Endodermal cell (in vitro differentiated cells): ENCODE data around the gene SECISBP2. TPM values are rescaled to one million over a fixed set of nuclear protein-coding genes. Genes with fewer than 3 reads are reported as not detected.

Source experiments
- DNase-seq: peaks from one replicate; pipeline ENCODE4 v3.0.0-alpha.2; 2017
- H3K27ac ChIP-seq: 2 replicates; pipeline ENCODE4 v1.5.1; 2013; ENCODE audit warnings: mild to moderate bottlenecking, low read depth, low read length, moderate library complexity
- H3K27me3 ChIP-seq: 2 replicates; pipeline ENCODE4 v1.6.1; 2013; ENCODE audit warnings: mild to moderate bottlenecking, low read length, moderate library complexity; ENCODE audit not compliant: insufficient read depth, control insufficient read depth, poor library complexity, severe bottlenecking
- H3K36me3 ChIP-seq: 2 replicates; pipeline ENCODE4 v1.7.0; 2013; ENCODE audit warnings: mild to moderate bottlenecking, low read length, moderate library complexity; ENCODE audit not compliant: control insufficient read depth, insufficient read depth
- H3K4me1 ChIP-seq: one replicate; pipeline ENCODE4 v1.7.0; 2013; ENCODE audit warnings: low read length; ENCODE audit not compliant: control insufficient read depth, insufficient read depth
- H3K4me3 ChIP-seq: 2 replicates; pipeline ENCODE4 v1.5.1; 2013; ENCODE audit warnings: mild to moderate bottlenecking, low read length, moderate library complexity
- H3K9ac ChIP-seq: 2 replicates; pipeline ENCODE4 v1.6.1; 2013; ENCODE audit warnings: mild to moderate bottlenecking, low read length, moderate library complexity; ENCODE audit not compliant: poor library complexity, severe bottlenecking; ENCODE audit errors: extremely low read depth
- H3K9me3 ChIP-seq: 2 replicates; pipeline ENCODE4 v1.6.1; 2013; ENCODE audit warnings: mild to moderate bottlenecking, low read length, moderate library complexity; ENCODE audit not compliant: control insufficient read depth
- H3K27ac Mint-ChIP-seq: 2 replicates; pipeline ENCODE4 v1.8.0; 2020; ENCODE audit warnings: mixed read lengths
- H3K27me3 Mint-ChIP-seq: 2 replicates; pipeline ENCODE4 v1.8.0; 2021; ENCODE audit warnings: mild to moderate bottlenecking, mixed read lengths; ENCODE audit not compliant: insufficient read depth
- H3K36me3 Mint-ChIP-seq: 2 replicates; pipeline ENCODE4 v1.8.0; 2020; ENCODE audit warnings: low read depth, mixed read lengths
- H3K4me1 Mint-ChIP-seq: 2 replicates; pipeline ENCODE4 v1.8.0; 2020; ENCODE audit warnings: mixed read lengths
- H3K4me3 Mint-ChIP-seq: 2 replicates; pipeline ENCODE4 v1.8.0; 2020; ENCODE audit warnings: mild to moderate bottlenecking, moderate library complexity, mixed read lengths
- H3K9me3 Mint-ChIP-seq: 2 replicates; pipeline ENCODE4 v1.8.0; 2020; ENCODE audit warnings: mild to moderate bottlenecking, mixed read lengths
- WGBS, 2 experiments: methylation state at CpG; one replicate each; pipeline versions ENCODE4 v1.1.5 to v1.1.7; 2013; ENCODE audit warnings: missing lambda C conversion rate in 2 of 2, mixed read lengths in 1 of 2; ENCODE audit not compliant: insufficient coverage in 1 of 2, insufficient read length in 1 of 2; 5-methylcytosine and 5-hydroxymethylcytosine counted together
- total RNA-seq, 2 donors: library from RNA; stranded (reverse); fragmentation: NEBNext Ultra II Directional in 1 of 2; extraction: Animal tissue kit (Norgen Biotek cat#: 25700) in 1 of 2; gene quantifications; 2 replicates in 1 of 2; 3 replicates in 1 of 2; pipeline ENCODE4 v1.2.1, GENCODE V29; 2021
- TF ChIP-seq, protein P1 (sequence below): fragments of 200-600 bp; sonication (generic); conservative IDR thresholded peaks from 2 replicates; pipeline ENCODE4 v1.5.0; 2021; ENCODE audit warnings: antibody characterized with exemption, mild to moderate bottlenecking

The SECISBP2 gene
- total RNA-seq, 2 donors from 2014 or later, result 55.7 to 56.0 TPM

DNA sequence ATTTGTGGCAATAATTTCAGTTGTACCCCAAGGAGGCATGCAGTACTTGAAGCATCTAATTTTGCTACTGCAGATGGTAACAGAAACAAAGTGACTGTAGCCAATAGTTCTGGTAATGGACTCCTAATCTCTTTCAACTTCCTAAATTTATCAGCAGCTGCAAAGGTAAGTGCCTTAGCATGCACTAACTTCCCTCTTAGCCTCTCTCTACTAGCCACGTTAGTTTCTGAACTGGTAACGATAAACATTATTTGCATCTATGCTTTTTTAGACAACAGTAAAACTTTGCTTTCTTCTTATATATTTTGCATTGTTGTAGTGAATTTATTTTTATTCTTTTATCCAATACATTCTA, 13.5 kb upstream of the SECISBP2 start:
- Mint-ChIP-seq H3K4me1 (peaks cover 2% of the 10 kb centered on the region), H3K9me3 (peaks cover 17% of the 10 kb centered on the region), H3K27me3 (no peaks in the 10 kb centered on the region), H3K27ac (no peak overlapping the region), H3K4me3 (no peak overlapping the region), H3K36me3 (peaks cover 27% of the 10 kb centered on the region)
- no peak for DNase-seq
- H3K4me1 ChIP-seq, result peaks cover 5% of the 10 kb centered on the region
- WGBS, 2 experiments, result 97% methylated on average over 2 of the region's 2 CpGs; no CpG with 5 or more reads in 1 of the 2 experiments
- H3K4me3 ChIP-seq, result peak overlapping the region; percentile 50
- H3K9ac ChIP-seq, result no peak overlapping the region
- H3K27me3 ChIP-seq, result no peaks in the 10 kb centered on the region
- TF ChIP-seq, protein P1, sequence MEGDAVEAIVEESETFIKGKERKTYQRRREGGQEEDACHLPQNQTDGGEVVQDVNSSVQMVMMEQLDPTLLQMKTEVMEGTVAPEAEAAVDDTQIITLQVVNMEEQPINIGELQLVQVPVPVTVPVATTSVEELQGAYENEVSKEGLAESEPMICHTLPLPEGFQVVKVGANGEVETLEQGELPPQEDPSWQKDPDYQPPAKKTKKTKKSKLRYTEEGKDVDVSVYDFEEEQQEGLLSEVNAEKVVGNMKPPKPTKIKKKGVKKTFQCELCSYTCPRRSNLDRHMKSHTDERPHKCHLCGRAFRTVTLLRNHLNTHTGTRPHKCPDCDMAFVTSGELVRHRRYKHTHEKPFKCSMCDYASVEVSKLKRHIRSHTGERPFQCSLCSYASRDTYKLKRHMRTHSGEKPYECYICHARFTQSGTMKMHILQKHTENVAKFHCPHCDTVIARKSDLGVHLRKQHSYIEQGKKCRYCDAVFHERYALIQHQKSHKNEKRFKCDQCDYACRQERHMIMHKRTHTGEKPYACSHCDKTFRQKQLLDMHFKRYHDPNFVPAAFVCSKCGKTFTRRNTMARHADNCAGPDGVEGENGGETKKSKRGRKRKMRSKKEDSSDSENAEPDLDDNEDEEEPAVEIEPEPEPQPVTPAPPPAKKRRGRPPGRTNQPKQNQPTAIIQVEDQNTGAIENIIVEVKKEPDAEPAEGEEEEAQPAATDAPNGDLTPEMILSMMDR, result no peak
- H3K9me3 ChIP-seq, result peaks cover 26% of the 10 kb centered on the region
- H3K36me3 ChIP-seq, result no peaks in the 10 kb centered on the region
- no peak overlapping the region for H3K27ac ChIP-seq

DNA sequence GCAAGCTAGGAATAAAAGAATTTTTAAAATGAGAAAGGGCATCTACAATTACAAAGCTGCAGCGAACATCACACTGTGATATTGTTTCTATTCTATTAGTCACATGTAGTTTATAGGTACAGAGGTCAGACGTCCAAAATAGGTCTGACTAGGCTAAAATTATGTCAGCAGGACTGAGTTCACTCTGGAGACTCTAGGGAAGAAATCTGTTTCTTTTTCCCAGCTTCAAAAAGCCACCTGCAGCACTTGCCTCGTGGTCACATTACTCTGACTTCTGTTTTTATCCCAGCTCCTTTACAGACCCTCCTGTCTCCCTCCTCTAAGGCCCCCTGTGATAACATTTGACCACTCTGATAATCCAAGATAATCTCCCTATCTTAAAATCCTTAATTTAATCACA, 12.4 kb upstream of the SECISBP2 start:
- DNase-seq, result no peak
- Histone ChIP-seq H3K36me3 (no peaks in the 10 kb centered on the region), H3K27ac (no peak overlapping the region), H3K4me1 (peaks cover 5% of the 10 kb centered on the region), H3K4me3 (peak overlapping the region; percentile 50), H3K9me3 (peaks cover 26% of the 10 kb centered on the region), H3K9ac (no peak overlapping the region), H3K27me3 (no peaks in the 10 kb centered on the region)
- 87 to 94% methylated on average over 2 to 3 of the region's 3 CpGs for WGBS, 2 experiments
- H3K9me3 Mint-ChIP-seq, result peaks cover 15% of the 10 kb centered on the region
- no peaks in the 10 kb centered on the region for H3K27me3 Mint-ChIP-seq
- peaks cover 27% of the 10 kb centered on the region for H3K36me3 Mint-ChIP-seq
- peaks cover 2% of the 10 kb centered on the region for H3K4me1 Mint-ChIP-seq
- no peak overlapping the region for H3K27ac Mint-ChIP-seq
- TF ChIP-seq, protein P1, result no peak
- H3K4me3 Mint-ChIP-seq, result no peak overlapping the region

DNA sequence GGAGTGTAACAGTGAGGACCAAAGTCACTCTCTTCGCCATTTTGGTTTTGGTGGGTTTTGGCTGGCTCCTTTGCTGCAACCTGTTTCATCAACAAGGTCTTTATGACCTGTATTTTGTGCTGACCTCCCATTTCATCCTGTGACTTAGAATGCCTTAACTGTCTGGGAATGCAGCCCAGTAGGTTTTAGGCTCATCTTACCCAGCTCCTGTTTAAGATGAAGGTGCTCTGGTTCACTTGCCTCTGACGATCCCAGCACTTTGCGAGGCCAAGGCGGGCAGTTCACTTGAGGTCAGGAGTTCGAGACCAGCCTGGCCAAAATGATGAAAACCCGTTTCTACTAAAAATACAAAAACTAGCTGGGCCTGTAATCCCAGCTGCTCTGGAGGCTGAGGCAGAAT, 9.1 kb upstream of the SECISBP2 start:
- peak overlapping the region; percentile 94 for H3K4me3 Mint-ChIP-seq
- H3K36me3 Mint-ChIP-seq, result peaks cover 20% of the 10 kb centered on the region
- Histone ChIP-seq H3K4me1 (peaks cover 5% of the 10 kb centered on the region), H3K27me3 (no peaks in the 10 kb centered on the region), H3K9ac (peak overlapping the region; percentile 98), H3K27ac (no peak overlapping the region), H3K36me3 (peaks cover 12% of the 10 kb centered on the region), H3K9me3 (peaks cover 14% of the 10 kb centered on the region), H3K4me3 (no peak overlapping the region)
- DNase-seq, result no peak
- peaks cover 7% of the 10 kb centered on the region for H3K9me3 Mint-ChIP-seq
- 96% methylated on average over 6 of the region's 6 CpGs; no CpG with 5 or more reads in 1 of the 2 experiments for WGBS, 2 experiments
- TF ChIP-seq, protein P1, result no peak
- H3K27ac Mint-ChIP-seq, result peak overlapping the region; percentile 99
- H3K4me1 Mint-ChIP-seq, result peaks cover 11% of the 10 kb centered on the region
- H3K27me3 Mint-ChIP-seq, result no peaks in the 10 kb centered on the region
